OCI-LY3 (cell line): ENCODE results near the gene SLC2A4RG.

Experiments used
- CTCF ChIP-seq: fragments of 200-600, 300-600 bp; sonication (generic); IDR thresholded peaks from 2 replicates; pipeline ENCODE4 v1.5.1; 2014; ENCODE audit warnings: antibody characterized with exemption, low read length, low read depth
- EZH2phosphoT487 ChIP-seq: fragments of 200-600 bp; shearing (Covaris generic); IDR thresholded peaks from 2 replicates; pipeline ENCODE4 v1.6.1; 2018; ENCODE audit warnings: antibody characterized with exemption, mixed run types, low read depth

- no peak for TF ChIP-seq CTCF
- TF ChIP-seq EZH2phosphoT487 = no peak
Observed at GRCh38 chr20:63741676-63742380, 2.3 kb downstream of the SLC2A4RG start.
